WTC11 (cell line): ENCODE measurements around the gene CDH1. TPM values are rescaled to one million over a fixed set of nuclear protein-coding genes. Genes with fewer than 3 reads are reported as not detected.
A peak's percentile ranks its signal among the peaks of the same experiment; 100 is the strongest.

Experiments used
- ATAC-seq: fragments of 200-7000 bp; cut with Tn5 transposase; 2 replicates; pipeline ENCODE4 v1.10.0; 2021; ENCODE audit warnings: mild to moderate bottlenecking, moderate library complexity
- CTCF ChIA-PET: fragments of 300-600 bp; sonication (Branson Sonifier 250); formaldehyde crosslinking; loops from one replicate; lab custom pipeline; 2021; ENCODE audit warnings: antibody characterized with exemption; lab: Charles Lee
- POLR2A ChIA-PET: fragments of 350-600 bp; sonication (Branson Sonifier 250); formaldehyde crosslinking; loops from one replicate; lab custom pipeline; 2021; ENCODE audit warnings: antibody characterized with exemption; lab: Charles Lee
- DNase-seq: peaks from one replicate; pipeline ENCODE4 v3.0.0; 2021; ENCODE audit warnings: low spot score
- H3K27ac Mint-ChIP-seq: 2 replicates; pipeline ENCODE4 v1.8.0; 2021; ENCODE audit warnings: mixed read lengths
- H3K27me3 Mint-ChIP-seq: 2 replicates; pipeline ENCODE4 v1.8.0; 2021; ENCODE audit warnings: low read depth, mild to moderate bottlenecking, moderate library complexity, mixed read lengths
- H3K36me3 Mint-ChIP-seq: 2 replicates; pipeline ENCODE4 v1.8.0; 2021; ENCODE audit warnings: mixed read lengths
- H3K4me1 Mint-ChIP-seq: 2 replicates; pipeline ENCODE4 v1.8.0; 2022; ENCODE audit warnings: mixed read lengths
- H3K4me3 Mint-ChIP-seq: 2 replicates; pipeline ENCODE4 v1.8.0; 2021; ENCODE audit warnings: mild to moderate bottlenecking, moderate library complexity, mixed read lengths
- H3K9me3 Mint-ChIP-seq: 2 replicates; pipeline ENCODE4 v1.8.0; 2021; ENCODE audit warnings: mixed read lengths
- CREB1 ChIP-seq: sonication (generic); formaldehyde crosslinking; IDR thresholded peaks from 2 replicates; pipeline ENCODE4 v1.8.0; 2023; ENCODE audit warnings: mild to moderate bottlenecking, missing genetic modification reagents
- CREM ChIP-seq: sonication (generic); formaldehyde crosslinking; IDR thresholded peaks from 2 replicates; pipeline ENCODE4 v1.8.1; 2022; ENCODE audit warnings: mild to moderate bottlenecking, missing genetic modification reagents, moderate library complexity
- FOXK1 ChIP-seq: sonication (generic); formaldehyde crosslinking; IDR thresholded peaks from 2 replicates; pipeline ENCODE4 v1.8.0; 2022; ENCODE audit warnings: mild to moderate bottlenecking, moderate library complexity, missing genetic modification reagents
- GABPB1 ChIP-seq: sonication (generic); formaldehyde crosslinking; IDR thresholded peaks from 2 replicates; pipeline ENCODE4 v1.8.1; 2023; ENCODE audit warnings: mild to moderate bottlenecking, missing genetic modification reagents
- GRHL2 ChIP-seq: fragments of 250-450 bp; sonication (Bioruptor Pico); IDR thresholded peaks from 2 replicates; pipeline ENCODE4 v1.8.0; 2022; ENCODE audit warnings: mild to moderate bottlenecking, moderate library complexity; ENCODE audit not compliant: insufficient replicate concordance, severe bottlenecking
- GTF2I ChIP-seq: fragments of 250-450 bp; sonication (Bioruptor Pico); conservative IDR thresholded peaks from 2 replicates; pipeline ENCODE4 v1.4.0; 2021; ENCODE audit warnings: mild to moderate bottlenecking
- MXD4 ChIP-seq: fragments of 250-450 bp; sonication (Bioruptor Pico); IDR thresholded peaks from 2 replicates; pipeline ENCODE4 v1.8.0; 2021; ENCODE audit warnings: mild to moderate bottlenecking, moderate library complexity, borderline replicate concordance
- MYBL2 ChIP-seq: sonication (generic); formaldehyde crosslinking; IDR thresholded peaks from 2 replicates; pipeline ENCODE4 v1.8.1; 2023; ENCODE audit warnings: mild to moderate bottlenecking, moderate library complexity, missing genetic modification reagents
- NFE2L1 ChIP-seq: sonication (generic); formaldehyde crosslinking; IDR thresholded peaks from 2 replicates; pipeline ENCODE4 v1.8.1; 2023; ENCODE audit warnings: missing genetic modification reagents
- OVOL2 ChIP-seq: fragments of 250-450 bp; sonication (Bioruptor Pico); IDR thresholded peaks from 2 replicates; pipeline ENCODE4 v1.9.0; 2021; ENCODE audit warnings: mild to moderate bottlenecking, borderline replicate concordance
- SMAD4 ChIP-seq: sonication (generic); formaldehyde crosslinking; IDR thresholded peaks from 2 replicates; pipeline ENCODE4 v1.8.0; 2022; ENCODE audit warnings: mild to moderate bottlenecking, missing genetic modification reagents
- TEAD1 ChIP-seq: sonication (generic); formaldehyde crosslinking; IDR thresholded peaks from 2 replicates; pipeline ENCODE4 v1.8.0; 2022; ENCODE audit warnings: mild to moderate bottlenecking, missing genetic modification reagents
- TEAD4 ChIP-seq: sonication (generic); formaldehyde crosslinking; IDR thresholded peaks from 2 replicates; pipeline ENCODE4 v1.8.0; 2022; ENCODE audit warnings: mild to moderate bottlenecking, missing genetic modification reagents
- ZNF138 ChIP-seq: sonication (generic); formaldehyde crosslinking; conservative IDR thresholded peaks from 2 replicates; pipeline ENCODE4 v1.8.1; 2022; ENCODE audit warnings: mild to moderate bottlenecking, moderate library complexity, missing genetic modification reagents
- ZNF263 ChIP-seq: sonication (generic); formaldehyde crosslinking; IDR thresholded peaks from 2 replicates; pipeline ENCODE4 v1.8.1; 2022; ENCODE audit warnings: low read depth, mild to moderate bottlenecking, moderate library complexity, missing genetic modification reagents
- ZNF396 ChIP-seq: fragments of 250-450 bp; sonication (Bioruptor Pico); IDR thresholded peaks from 2 replicates; pipeline ENCODE4 v1.8.0; 2021; ENCODE audit warnings: mild to moderate bottlenecking, moderate library complexity, borderline replicate concordance
- ZNF671 ChIP-seq: fragments of 250-450 bp; sonication (Bioruptor Pico); IDR thresholded peaks from 2 replicates; pipeline ENCODE4 v1.8.0; 2021; ENCODE audit warnings: mild to moderate bottlenecking
- total RNA-seq: library from RNA; stranded (reverse); gene quantifications from 3 replicates; pipeline ENCODE4 v1.2.3, GENCODE V29; 2021
- TF ChIP-seq, protein P1 (sequence below): sonication (generic); formaldehyde crosslinking; IDR thresholded peaks from 2 replicates; pipeline ENCODE4 v1.8.0; 2022; ENCODE audit warnings: mild to moderate bottlenecking, missing genetic modification reagents
- TF ChIP-seq, protein P2 (sequence below): sonication (generic); formaldehyde crosslinking; IDR thresholded peaks from 2 replicates; pipeline ENCODE4 v1.8.0; 2022; ENCODE audit warnings: mild to moderate bottlenecking, missing genetic modification reagents
- TF ChIP-seq, protein P3 (sequence below): sonication (generic); formaldehyde crosslinking; IDR thresholded peaks from 2 replicates; pipeline ENCODE4 v1.8.1; 2022; ENCODE audit warnings: low read depth, missing genetic modification reagents, borderline replicate concordance
- TF ChIP-seq, protein P4 (sequence below): fragments of 250-450 bp; sonication (Bioruptor Pico); IDR thresholded peaks from 2 replicates; pipeline ENCODE4 v2.1.2; 2022; ENCODE audit warnings: mild to moderate bottlenecking, moderate library complexity
- TF ChIP-seq, protein P5 (sequence below): sonication (generic); formaldehyde crosslinking; IDR thresholded peaks from 2 replicates; pipeline ENCODE4 v1.8.1; 2023; ENCODE audit warnings: mild to moderate bottlenecking, missing genetic modification reagents, borderline replicate concordance
- TF ChIP-seq, protein P6 (sequence below): fragments of 250-450 bp; sonication (Bioruptor Pico); IDR thresholded peaks from 2 replicates; pipeline ENCODE4 v1.9.0; 2021; ENCODE audit warnings: mild to moderate bottlenecking, borderline replicate concordance

Gene CDH1
- total RNA-seq, 1 experiment from 2014 or later: 278 TPM

DNA sequence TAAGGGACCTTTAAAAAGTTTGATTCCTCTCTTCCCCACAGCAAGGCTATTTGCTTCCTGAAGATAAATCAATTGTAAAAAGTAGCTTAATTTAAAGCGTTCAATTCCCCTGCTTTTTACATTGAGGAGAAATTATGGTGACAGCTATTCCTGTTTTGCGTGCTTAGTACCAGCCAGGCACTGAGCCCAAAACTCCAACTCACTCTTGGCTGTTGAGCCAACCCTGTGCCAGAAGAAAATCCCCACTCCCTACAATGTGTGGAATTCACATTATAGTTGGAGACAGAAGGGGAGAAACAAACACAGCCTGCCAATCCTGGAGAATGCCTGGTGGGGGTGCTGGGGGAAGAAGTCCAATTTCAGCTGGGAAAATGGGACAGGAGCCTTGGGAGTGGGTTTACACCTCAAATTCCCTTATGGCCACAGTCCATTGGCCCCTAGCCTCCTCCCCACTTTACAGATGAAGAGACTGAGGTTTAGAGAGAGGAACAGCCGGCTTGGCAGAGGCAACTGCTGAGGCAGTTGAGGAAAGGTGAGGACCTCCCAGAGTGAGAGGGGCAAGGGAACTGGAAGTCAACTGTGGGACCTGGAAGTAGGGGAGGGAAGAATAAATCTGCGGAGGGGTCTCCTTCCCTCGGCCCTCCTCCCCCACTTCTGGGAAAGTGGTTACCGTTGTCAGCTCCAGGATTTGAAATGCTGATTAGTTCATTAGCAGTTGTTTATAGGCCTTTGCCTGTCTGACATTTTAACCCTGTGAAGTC lies 26.1 kb downstream of the CDH1 start:
- DNase-seq: peak; percentile 54
- peak; percentile 83 for ATAC-seq
- H3K27me3 Mint-ChIP-seq: no peaks in the 10 kb centered on the region
- H3K27ac Mint-ChIP-seq: peak overlapping the region; percentile 99
- peak overlapping the region; percentile 52 for H3K4me3 Mint-ChIP-seq
- peaks cover 10% of the 10 kb centered on the region; the same call in 1 of the 2 replicates for H3K36me3 Mint-ChIP-seq
- ChIA-PET CTCF (interaction anchor here (0.5 to 1.8 kb wide), 10 partner anchors 15 to 343 kb away, joined by 3 to 6 read pairs (median 4); no protein-coding TSS in a partner anchor), POLR2A (interaction anchor here (0.8 to 2.2 kb wide), 5 partner anchors 20 to 60 kb away, joined by 3 to 13 read pairs (median 4); partner anchors contain the start of gene CDH1)
- no peaks in the 10 kb centered on the region for H3K9me3 Mint-ChIP-seq
- peaks cover 70% of the 10 kb centered on the region for H3K4me1 Mint-ChIP-seq
- TF ChIP-seq GRHL2: no peak
- no peak for TF ChIP-seq ZNF138
- TF ChIP-seq, protein P1, sequence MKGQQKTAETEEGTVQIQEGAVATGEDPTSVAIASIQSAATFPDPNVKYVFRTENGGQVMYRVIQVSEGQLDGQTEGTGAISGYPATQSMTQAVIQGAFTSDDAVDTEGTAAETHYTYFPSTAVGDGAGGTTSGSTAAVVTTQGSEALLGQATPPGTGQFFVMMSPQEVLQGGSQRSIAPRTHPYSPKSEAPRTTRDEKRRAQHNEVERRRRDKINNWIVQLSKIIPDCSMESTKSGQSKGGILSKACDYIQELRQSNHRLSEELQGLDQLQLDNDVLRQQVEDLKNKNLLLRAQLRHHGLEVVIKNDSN (CRISPR knock-in tag): no peak
- TF ChIP-seq, protein P2, sequence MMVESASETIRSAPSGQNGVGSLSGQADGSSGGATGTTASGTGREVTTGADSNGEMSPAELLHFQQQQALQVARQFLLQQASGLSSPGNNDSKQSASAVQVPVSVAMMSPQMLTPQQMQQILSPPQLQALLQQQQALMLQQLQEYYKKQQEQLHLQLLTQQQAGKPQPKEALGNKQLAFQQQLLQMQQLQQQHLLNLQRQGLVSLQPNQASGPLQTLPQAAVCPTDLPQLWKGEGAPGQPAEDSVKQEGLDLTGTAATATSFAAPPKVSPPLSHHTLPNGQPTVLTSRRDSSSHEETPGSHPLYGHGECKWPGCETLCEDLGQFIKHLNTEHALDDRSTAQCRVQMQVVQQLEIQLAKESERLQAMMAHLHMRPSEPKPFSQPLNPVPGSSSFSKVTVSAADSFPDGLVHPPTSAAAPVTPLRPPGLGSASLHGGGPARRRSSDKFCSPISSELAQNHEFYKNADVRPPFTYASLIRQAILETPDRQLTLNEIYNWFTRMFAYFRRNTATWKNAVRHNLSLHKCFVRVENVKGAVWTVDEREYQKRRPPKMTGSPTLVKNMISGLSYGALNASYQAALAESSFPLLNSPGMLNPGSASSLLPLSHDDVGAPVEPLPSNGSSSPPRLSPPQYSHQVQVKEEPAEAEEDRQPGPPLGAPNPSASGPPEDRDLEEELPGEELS: no peak; the same call in 1 of the 2 replicates
- TF ChIP-seq TEAD4 (CRISPR knock-in tag): no peak
- TF ChIP-seq TEAD1 (CRISPR knock-in tag): peak; percentile 52; the same call in 1 of the 2 replicates
- peak; percentile 61; the same call in 1 of the 2 replicates for TF ChIP-seq ZNF396
- no peak for TF ChIP-seq CREB1 (CRISPR knock-in tag)
- TF ChIP-seq, protein P3, sequence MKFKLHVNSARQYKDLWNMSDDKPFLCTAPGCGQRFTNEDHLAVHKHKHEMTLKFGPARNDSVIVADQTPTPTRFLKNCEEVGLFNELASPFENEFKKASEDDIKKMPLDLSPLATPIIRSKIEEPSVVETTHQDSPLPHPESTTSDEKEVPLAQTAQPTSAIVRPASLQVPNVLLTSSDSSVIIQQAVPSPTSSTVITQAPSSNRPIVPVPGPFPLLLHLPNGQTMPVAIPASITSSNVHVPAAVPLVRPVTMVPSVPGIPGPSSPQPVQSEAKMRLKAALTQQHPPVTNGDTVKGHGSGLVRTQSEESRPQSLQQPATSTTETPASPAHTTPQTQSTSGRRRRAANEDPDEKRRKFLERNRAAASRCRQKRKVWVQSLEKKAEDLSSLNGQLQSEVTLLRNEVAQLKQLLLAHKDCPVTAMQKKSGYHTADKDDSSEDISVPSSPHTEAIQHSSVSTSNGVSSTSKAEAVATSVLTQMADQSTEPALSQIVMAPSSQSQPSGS (CRISPR knock-in tag): no peak
- TF ChIP-seq FOXK1 (CRISPR knock-in tag): peak; percentile 70; the same call in 1 of the 2 replicates
- no peak for TF ChIP-seq ZNF263 (CRISPR knock-in tag)
- 0 out of 2 replicates have a peak, but pooled peaks have one; percentile 40 for TF ChIP-seq MXD4 (CRISPR knock-in tag)
- TF ChIP-seq GABPB1 (CRISPR knock-in tag): no peak
- TF ChIP-seq, protein P4, sequence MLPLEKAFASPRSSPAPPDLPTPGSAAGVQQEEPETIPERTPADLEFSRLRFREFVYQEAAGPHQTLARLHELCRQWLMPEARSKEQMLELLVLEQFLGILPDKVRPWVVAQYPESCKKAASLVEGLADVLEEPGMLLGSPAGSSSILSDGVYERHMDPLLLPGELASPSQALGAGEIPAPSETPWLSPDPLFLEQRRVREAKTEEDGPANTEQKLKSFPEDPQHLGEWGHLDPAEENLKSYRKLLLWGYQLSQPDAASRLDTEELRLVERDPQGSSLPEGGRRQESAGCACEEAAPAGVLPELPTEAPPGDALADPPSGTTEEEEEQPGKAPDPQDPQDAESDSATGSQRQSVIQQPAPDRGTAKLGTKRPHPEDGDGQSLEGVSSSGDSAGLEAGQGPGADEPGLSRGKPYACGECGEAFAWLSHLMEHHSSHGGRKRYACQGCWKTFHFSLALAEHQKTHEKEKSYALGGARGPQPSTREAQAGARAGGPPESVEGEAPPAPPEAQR: peak; percentile 19; the same call in 1 of the 2 replicates
- TF ChIP-seq GTF2I: peak; percentile 98
- no peak for TF ChIP-seq OVOL2 (CRISPR knock-in tag)
- no peak for TF ChIP-seq MYBL2
- no peak for TF ChIP-seq SMAD4 (CRISPR knock-in tag)
- TF ChIP-seq, protein P5, sequence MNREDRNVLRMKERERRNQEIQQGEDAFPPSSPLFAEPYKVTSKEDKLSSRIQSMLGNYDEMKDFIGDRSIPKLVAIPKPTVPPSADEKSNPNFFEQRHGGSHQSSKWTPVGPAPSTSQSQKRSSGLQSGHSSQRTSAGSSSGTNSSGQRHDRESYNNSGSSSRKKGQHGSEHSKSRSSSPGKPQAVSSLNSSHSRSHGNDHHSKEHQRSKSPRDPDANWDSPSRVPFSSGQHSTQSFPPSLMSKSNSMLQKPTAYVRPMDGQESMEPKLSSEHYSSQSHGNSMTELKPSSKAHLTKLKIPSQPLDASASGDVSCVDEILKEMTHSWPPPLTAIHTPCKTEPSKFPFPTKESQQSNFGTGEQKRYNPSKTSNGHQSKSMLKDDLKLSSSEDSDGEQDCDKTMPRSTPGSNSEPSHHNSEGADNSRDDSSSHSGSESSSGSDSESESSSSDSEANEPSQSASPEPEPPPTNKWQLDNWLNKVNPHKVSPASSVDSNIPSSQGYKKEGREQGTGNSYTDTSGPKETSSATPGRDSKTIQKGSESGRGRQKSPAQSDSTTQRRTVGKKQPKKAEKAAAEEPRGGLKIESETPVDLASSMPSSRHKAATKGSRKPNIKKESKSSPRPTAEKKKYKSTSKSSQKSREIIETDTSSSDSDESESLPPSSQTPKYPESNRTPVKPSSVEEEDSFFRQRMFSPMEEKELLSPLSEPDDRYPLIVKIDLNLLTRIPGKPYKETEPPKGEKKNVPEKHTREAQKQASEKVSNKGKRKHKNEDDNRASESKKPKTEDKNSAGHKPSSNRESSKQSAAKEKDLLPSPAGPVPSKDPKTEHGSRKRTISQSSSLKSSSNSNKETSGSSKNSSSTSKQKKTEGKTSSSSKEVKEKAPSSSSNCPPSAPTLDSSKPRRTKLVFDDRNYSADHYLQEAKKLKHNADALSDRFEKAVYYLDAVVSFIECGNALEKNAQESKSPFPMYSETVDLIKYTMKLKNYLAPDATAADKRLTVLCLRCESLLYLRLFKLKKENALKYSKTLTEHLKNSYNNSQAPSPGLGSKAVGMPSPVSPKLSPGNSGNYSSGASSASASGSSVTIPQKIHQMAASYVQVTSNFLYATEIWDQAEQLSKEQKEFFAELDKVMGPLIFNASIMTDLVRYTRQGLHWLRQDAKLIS: no peak
- TF ChIP-seq, protein P6, sequence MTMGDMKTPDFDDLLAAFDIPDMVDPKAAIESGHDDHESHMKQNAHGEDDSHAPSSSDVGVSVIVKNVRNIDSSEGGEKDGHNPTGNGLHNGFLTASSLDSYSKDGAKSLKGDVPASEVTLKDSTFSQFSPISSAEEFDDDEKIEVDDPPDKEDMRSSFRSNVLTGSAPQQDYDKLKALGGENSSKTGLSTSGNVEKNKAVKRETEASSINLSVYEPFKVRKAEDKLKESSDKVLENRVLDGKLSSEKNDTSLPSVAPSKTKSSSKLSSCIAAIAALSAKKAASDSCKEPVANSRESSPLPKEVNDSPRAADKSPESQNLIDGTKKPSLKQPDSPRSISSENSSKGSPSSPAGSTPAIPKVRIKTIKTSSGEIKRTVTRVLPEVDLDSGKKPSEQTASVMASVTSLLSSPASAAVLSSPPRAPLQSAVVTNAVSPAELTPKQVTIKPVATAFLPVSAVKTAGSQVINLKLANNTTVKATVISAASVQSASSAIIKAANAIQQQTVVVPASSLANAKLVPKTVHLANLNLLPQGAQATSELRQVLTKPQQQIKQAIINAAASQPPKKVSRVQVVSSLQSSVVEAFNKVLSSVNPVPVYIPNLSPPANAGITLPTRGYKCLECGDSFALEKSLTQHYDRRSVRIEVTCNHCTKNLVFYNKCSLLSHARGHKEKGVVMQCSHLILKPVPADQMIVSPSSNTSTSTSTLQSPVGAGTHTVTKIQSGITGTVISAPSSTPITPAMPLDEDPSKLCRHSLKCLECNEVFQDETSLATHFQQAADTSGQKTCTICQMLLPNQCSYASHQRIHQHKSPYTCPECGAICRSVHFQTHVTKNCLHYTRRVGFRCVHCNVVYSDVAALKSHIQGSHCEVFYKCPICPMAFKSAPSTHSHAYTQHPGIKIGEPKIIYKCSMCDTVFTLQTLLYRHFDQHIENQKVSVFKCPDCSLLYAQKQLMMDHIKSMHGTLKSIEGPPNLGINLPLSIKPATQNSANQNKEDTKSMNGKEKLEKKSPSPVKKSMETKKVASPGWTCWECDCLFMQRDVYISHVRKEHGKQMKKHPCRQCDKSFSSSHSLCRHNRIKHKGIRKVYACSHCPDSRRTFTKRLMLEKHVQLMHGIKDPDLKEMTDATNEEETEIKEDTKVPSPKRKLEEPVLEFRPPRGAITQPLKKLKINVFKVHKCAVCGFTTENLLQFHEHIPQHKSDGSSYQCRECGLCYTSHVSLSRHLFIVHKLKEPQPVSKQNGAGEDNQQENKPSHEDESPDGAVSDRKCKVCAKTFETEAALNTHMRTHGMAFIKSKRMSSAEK (CRISPR knock-in tag): no peak
- 0 out of 2 replicates have a peak, but pooled peaks have one; percentile 22 for TF ChIP-seq ZNF671
- TF ChIP-seq CREM: 0 out of 2 replicates have a peak, but pooled peaks have one; percentile 2
- TF ChIP-seq NFE2L1 (CRISPR knock-in tag): no peak
